HG03097 (cell line): ENCODE data around the gene SAMD7.
A peak's percentile ranks its signal among the peaks of the same experiment; 100 is the strongest.

Source experiments
- ATAC-seq: cut with Tn5 transposase; IDR thresholded peaks from one replicate; pipeline ENCODE4 v1.9.1; 2021; ENCODE audit not compliant: unreplicated experiment, low FRiP score

Gene SAMD7, protein sequence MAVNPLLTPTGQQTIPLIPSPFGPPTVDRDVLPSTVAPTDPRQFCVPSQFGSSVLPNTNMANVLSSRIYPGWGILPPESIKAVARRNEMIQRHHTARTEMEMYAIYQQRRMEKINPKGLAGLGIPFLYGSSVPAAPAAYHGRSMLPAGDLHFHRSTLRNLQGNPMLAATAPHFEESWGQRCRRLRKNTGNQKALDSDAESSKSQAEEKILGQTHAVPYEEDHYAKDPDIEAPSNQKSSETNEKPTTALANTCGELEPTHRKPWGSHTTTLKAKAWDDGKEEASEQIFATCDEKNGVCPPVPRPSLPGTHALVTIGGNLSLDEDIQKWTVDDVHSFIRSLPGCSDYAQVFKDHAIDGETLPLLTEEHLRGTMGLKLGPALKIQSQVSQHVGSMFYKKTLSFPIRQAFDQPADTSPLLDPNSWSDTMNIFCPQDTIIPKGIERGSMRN

DNA sequence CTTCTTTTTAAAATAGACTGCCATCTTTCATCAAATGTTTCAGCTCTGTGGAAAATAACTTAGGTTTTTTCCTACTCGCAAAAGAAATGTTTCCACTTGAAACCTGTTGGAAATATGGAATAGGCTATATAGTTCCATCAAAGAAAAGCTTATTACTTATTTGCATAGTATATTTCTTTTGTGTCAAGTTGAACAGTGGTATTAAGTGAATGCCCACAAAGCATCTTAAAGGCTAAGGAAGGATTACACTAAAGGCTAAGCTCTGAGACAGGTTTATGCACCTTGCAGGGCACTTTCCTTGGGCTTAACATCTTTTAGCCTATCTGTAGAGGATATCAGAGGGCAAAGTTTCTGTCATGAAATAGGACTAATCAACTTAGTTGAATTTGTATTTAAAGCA, at the start of gene SAMD7:
TSS of gene SAMD7 (plus strand) at position 301 of the 400 bp plus-strand sequence. CDS start 7,927 bp downstream, outside the sequence.
- no peak for ATAC-seq

DNA sequence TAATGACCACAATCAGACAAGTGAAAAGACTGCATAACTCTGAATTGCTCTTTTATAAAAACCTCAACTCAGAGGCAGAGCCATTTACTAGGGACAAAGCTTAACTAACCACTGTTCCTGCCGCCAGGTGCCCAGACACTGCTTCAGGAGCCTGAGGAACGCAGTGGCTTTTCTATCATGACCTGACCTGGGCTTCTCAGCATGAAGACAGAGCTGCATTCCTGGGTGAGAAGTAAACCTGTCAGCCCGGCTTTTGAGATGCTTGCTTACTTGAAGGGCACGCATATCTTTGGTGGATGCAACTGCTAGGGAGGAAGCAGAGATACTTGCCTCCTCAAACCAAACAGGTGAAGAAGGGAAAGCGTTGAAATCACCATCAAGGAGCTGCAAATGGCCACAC, 49.5 kb upstream of the SAMD7 start:
- ATAC-seq, result no peak

- ATAC-seq, result peak; percentile 55
These were observed 47.9 kb upstream of the SAMD7 start for GRCh38 chr3:169863458-169863899.

GRCh38 chr3:169864270-169864669, 47.1 kb upstream of the SAMD7 start:
- ATAC-seq, result no peak

DNA sequence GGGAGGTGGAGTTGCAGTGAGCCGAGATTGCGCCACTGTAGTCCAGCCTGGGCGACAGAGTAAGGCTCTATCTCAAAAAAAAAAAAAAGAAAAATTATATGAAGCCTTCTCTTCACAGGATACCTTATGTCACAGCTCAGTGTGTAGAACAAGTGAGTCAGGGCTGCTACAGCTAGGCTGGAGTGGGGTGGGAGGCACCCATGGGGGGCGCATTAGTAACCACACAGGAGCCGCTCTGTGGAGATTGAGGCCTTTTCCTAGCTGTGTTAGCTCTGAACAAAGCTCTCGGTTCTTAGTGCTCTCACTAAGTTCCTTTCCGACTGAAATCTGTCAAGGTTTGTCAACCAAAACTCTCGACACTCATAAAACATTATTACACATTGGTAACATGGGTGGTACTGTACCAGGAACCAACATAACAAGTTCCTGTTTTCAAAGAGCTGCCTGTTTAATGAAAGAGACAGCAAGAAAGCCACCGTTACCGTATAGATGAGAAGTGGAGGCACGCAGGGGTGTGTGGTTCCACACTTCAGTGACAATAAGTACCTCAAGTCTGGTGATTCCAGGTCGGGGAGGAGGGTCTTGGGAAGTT, 46.1 kb upstream of the SAMD7 start:
- no peak for ATAC-seq

- no peak for ATAC-seq
These were observed 43.7 kb upstream of the SAMD7 start for GRCh38 chr3:169867584-169868210.

DNA sequence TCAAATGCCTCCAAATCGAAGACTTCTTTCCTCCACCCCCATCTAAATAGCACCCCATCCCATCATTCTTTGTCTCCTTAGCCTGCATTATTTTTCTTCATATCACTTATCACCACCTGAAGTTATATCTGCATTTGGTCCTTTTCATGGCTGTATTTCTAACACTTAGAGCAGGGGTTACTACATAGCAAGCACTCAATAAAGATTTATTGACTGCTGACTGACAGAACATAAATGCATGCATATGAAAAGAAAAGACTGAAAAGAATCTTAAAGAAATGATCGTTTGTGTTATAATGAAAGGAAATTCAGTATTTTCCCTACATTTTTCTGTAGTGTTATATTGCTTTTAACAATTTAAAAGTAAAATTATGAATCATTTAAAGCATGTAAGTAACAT, 43.0 kb upstream of the SAMD7 start:
- no peak for ATAC-seq

DNA sequence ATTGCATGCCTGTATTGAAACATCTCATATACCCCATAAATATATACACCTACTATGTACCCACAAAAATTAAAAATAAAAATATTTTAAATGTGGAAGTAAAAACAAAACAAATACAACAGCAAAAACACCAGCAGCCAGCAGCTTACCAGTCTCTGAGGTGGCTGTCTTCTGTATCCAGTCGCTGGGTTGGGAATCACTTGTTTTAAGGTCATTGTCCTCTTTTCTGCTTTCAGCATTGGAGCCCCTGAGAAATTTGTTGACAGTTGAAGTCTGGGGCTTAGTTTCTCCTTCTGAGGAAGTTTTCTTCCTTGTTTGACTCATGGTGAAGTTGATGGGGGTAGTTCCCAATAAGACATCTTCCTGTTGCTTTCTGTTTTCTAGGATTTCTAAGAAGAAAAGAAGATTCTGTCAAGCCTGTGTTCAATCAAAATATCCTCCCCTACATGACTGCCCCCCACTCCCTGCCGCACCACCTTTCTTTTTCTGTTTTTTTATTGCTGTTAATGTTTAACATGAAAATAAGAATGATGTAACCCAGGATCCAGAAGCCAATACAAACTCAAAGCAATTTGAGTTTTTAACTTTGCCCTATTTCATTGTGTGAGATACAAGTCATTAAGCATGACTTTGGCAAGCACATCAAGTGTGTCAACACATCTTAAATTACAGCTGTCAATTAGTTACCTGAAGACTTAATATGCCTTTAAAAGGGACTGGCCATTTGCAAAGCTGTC, 41.7 kb upstream of the SAMD7 start, which contains the start of gene LRRC31:
TSS of gene LRRC31 (minus strand) at position 452 of the 737 bp plus-strand sequence. CDS start at position 324, 128 bp downstream.
- ATAC-seq, result no peak

DNA sequence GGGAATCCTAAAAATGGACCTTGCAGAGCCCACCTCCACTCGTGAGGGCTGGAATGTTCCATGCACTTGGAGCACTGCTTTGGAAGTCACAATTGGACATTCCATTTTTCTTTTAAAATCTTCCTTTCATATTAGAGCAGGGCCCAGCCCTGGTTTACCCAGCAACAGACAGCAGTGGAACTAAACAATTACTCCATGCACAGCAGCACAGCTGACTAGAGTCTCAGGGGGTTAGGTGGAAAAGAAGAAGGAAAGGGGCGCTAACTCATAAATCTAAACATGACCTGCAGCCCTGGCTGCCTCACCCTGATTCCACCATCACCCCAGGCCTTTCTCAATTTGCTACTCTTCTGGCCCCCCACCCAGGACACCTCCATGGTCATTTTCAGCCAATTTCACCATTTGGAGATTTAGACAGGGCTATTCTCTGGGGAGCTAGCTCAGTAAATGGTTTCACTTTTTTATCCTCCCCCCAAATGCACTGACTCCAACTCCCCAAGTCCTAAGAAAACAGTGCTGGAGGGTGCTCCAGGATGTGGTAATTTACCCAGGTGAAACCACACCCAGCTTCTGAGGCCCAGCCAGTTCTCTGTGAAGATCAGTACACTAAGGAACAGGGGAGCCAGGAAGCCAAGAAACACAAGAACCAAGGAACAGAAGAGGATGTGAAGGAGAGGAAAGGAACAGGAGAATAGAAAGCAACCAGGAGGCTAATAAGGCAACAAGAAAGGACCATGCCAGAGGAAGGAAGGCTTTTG, 40.1 kb upstream of the SAMD7 start:
- ATAC-seq, result no peak

DNA sequence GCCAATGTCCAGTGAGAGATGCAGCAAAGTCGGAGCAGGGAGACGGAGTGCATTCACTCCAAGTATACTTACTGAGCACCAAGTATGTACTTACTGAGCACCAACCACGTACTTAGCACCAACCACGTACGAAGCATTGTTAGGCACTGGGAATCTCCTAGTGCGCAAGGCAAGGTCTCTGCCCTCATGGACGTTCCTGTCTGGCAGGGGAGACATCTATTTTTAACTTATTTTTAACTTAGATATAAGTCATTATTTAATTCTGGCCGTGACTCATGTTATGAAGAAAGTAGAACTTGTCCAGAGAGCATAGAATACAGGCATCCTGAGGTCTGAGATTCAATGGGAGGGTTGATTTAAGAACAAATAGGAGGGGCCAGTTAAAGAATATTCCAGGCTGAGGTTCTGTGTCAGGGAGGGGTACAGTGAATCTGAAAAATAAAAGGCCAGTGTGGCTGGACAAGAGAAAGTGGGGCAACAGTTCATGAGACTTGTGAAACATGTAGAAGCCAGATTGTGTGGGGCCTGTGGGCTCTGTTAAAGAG, 32.3 kb upstream of the SAMD7 start:
- no peak for ATAC-seq

GRCh38 chr3:169879845-169880575, 31.4 kb upstream of the SAMD7 start:
- no peak for ATAC-seq

DNA sequence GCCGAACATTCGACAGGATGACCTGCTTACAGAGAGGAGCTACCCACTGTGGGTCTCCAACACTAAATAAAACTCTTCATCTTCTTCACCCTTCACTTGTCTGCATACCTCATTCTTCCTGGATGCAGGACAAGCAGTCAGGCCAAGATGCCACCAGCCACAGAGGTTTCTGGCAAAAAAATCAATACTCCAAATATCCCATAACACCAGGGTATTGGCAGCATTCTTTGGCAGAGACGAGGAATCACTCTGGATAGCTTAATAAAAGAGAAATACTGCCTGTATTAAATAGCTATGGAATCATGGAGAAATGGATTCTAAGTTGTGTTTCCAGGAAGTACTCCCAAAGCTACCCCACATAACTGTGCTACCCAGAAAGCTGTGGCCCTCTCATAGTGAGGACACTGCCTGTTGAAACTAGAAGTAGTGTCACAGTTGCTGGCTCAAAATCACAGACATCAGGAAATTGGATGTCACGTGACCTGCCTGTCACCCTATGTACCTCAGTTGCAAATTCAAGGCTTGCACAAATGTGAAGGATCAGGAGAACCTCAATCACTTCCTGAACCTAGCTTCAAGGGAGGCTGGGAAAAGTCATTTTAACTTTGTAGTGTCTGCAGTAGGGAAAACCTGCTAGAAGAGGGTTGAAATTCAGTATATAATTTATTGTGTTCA, 30.7 kb upstream of the SAMD7 start:
- ATAC-seq, result no peak

DNA sequence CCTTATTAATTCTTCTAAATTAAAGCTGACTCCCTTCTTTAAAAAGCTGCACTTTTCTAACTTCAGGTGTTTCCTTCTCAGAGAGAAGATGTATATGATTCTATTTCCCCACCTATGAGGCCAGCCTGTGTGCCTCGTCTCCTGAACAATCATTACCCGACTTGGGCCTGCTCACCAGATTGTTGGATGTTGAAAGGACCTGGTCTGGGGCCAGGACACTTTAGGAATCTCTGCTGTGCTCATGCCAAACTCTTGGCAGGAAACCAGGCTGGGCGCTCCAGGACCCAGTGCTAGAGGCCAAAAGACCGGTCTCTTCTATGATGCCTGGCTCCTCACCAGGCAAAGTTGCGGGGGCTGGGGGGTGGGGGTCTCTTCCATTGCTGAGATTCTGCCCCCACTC, 24.7 kb upstream of the SAMD7 start:
- no peak for ATAC-seq

DNA sequence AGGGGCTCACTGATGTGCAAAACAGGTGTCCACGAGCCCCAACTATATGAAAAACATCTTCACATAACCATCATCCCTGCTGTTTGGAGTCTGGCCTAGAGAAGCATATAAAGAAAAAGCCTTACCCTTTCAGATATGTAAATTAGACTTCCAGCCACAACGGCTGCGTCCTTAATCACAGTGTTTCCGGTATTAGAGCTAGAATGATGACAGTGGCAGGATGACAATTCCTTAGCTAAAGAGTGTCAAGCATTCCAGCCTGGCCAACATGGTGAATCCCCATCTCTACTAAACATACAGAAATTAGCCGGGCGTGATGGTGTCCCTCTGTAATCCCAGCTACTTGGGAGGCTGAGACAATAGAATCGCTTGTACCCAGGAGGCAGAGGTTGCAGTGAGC, 19.5 kb upstream of the SAMD7 start:
- no peak for ATAC-seq

DNA sequence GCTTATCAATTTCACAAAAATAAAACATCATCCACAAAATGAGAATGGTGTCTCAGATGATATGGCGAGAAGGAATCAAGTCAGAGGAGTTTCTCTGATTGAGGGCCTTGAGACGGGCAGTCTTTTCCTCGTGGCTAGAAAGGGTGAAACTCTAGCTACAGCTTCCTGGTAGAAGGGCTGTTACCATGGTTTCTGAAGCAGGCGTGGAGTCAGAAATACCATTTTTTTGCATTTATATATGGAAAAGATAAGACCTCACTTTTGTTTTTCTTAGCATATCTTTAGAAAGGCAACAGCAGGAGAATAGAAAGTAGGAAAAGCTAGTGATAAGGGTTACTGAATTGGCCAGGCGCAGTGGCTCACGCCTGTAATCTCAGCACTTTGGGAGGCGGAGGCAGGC, 17.3 kb upstream of the SAMD7 start:
- no peak for ATAC-seq

DNA sequence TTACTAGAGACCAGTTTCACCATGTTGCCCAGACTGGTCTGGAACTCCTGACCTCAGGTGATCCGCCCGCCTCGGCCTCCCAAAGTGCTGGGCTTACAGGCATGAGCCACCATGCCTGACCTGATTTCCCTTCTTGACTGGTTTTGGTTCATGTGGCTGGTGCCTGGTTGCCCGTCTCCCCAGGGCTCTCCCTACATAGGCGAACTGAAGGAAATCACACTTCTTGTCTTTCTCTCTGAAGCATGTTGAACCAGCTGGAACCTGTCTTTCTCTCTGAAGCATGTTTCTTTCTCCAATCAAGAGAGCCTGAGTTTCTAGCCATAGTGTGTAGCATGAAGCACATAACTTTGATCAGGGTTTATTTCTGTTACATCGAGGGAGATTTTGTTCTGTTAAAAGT, 16.3 kb upstream of the SAMD7 start:
- ATAC-seq, result no peak

DNA sequence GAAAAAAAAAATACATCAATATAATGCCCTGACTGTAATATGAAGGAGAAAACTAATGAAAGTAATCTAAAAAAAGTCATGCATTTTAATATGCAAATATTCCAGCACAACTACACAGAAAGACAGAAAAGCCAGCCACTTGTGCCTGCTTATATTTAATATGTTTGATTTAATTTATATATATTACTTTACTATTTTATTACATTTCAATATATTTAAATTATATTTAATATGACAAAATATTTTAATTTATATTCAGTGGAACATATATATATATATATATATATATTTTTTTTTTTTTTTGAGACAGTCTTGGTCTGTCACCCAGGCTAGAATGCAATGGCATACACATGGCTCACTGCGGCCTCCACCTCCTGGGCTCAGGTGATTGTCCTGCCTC, 14.1 kb upstream of the SAMD7 start:
- no peak for ATAC-seq

DNA sequence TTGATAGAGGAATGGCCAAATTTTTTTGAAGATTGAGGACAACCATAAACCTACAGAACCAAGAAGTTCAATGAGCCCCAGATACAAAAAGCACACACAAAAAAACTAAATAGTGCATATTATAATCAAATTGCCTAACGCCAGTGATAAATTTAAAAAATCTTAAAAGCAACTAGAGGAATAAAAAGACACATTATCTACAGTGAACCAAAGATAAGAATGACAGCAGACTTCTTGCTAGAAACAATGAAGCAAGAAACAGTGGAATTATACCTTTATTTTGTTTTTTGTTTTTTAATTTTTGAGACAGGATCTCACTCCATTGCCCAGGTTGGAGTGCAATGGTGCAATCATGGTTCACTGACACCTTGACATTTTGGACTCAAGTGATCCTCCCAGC, 9.9 kb upstream of the SAMD7 start:
- no peak for ATAC-seq

DNA sequence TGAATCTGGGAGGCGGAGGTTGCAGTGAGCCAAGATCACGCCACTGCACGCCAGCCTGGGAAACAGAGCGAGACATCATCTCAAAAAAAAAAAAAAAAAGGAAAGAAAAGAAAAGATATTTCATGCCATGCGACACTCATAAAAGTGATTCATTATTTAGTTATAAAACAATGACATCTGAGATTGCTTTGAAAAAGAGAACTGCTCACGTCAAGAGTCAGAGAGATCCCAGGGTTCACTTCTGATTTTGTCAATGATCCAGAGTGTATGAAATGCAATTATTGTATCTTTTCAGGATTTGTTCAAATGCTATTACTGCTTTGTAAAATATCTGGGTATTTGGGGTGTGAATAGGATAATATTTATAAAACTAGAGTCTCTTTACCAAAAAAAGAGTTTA, 6.0 kb upstream of the SAMD7 start:
- no peak for ATAC-seq
